ENCODE data around the gene HIF1A. TPM values are rescaled to one million over a fixed set of nuclear protein-coding genes. Genes with fewer than 3 reads are reported as not detected.

The HIF1A gene
- total and polyA plus RNA-seq, 2 donors (not counting 3 experiments of a cell fraction or from before 2014, with no cell fraction given), result 58.3 to 179 TPM

DNA sequence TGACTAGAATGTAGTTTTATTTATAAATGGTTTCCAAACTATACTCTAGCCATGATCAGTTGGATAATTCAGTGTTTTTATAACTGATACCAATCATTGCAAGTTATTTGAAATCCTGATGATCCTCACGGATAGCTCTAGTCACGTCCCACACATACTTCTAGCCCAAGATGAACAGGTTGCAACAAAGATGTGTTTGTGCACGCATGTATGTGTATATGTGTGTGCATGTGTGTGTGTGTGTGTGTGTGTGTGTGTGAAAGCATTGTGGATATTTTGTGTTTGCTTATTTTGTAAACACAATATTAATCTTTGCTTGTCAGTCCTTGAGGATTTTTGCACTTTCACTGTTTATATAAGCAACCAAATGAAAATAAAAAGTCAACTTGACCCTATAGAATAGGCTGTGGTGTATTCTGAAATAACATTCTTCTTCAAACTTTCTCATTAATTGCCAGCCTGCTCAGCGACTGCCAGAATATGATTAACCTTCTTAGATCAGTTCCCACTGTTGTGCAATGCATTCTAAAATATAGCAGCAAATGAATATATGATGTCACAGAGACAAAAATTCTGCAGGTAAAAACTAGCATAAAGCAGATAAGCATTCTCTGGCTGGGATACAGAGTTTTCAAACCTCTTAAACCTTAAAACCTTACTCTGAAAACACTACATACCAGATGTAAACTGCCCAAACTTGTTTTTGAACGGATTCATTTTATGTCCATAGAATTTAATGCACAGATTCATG, 48.8 kb upstream of the HIF1A start:
- no peak for TF ChIP-seq EZH2 (IDR thresholded peaks at IDR 0.05; ENCODE audit: borderline replicate concordance, low read depth, low read length, severe bottlenecking)
- no peak for TF ChIP-seq POLR2A (IDR thresholded peaks at IDR 0.05; ENCODE audit: low read depth, low read length)
- TF ChIP-seq JUN (IDR thresholded peaks at IDR 0.05; ENCODE audit: borderline replicate concordance, insufficient read depth, insufficient read length, low read depth), result no peak
- no peak for TF ChIP-seq MAX (IDR thresholded peaks at IDR 0.05; ENCODE audit: insufficient read depth, insufficient read length)
- TF ChIP-seq, protein P1, sequence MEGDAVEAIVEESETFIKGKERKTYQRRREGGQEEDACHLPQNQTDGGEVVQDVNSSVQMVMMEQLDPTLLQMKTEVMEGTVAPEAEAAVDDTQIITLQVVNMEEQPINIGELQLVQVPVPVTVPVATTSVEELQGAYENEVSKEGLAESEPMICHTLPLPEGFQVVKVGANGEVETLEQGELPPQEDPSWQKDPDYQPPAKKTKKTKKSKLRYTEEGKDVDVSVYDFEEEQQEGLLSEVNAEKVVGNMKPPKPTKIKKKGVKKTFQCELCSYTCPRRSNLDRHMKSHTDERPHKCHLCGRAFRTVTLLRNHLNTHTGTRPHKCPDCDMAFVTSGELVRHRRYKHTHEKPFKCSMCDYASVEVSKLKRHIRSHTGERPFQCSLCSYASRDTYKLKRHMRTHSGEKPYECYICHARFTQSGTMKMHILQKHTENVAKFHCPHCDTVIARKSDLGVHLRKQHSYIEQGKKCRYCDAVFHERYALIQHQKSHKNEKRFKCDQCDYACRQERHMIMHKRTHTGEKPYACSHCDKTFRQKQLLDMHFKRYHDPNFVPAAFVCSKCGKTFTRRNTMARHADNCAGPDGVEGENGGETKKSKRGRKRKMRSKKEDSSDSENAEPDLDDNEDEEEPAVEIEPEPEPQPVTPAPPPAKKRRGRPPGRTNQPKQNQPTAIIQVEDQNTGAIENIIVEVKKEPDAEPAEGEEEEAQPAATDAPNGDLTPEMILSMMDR (IDR thresholded peaks at IDR 0.05; ENCODE audit: extremely low read depth in 1 of 2, insufficient read depth in 1 of 2, low read depth in 1 of 2, low read length in 2 of 2), result no peak
- no peak for TF ChIP-seq POLR2AphosphoS5 (IDR thresholded peaks at IDR 0.05; ENCODE audit: insufficient read depth, low read depth, low read length)
- TF ChIP-seq GATA2 (IDR thresholded peaks at IDR 0.05; ENCODE audit: insufficient read depth, insufficient read length, low read depth, low read length), result no peak
- no peak for TF ChIP-seq MYC (IDR thresholded peaks at IDR 0.05; ENCODE audit: low read depth, low read length)
- no peak for TF ChIP-seq FOS (IDR thresholded peaks at IDR 0.05; ENCODE audit: borderline replicate concordance, insufficient read depth, low read length)
- Histone ChIP-seq H4K20me1 (replicated peaks; ENCODE audit: control insufficient read depth, extremely low read depth, insufficient read depth, low read length) (no peaks in the 10 kb centered on the region), H3K79me2 (ENCODE audit: control insufficient read depth, insufficient read depth, low read length) (no peaks in the 10 kb centered on the region), H3K4me1 (ENCODE audit: control insufficient read depth, extremely low read depth, insufficient read depth, low read length) (no peaks in the 10 kb centered on the region), H3K36me3 (ENCODE audit: control insufficient read depth in 2 of 2, extremely low read depth in 1 of 2, insufficient read depth in 2 of 2, low read length in 2 of 2) (no peaks in the 10 kb centered on the region), H3K9ac (replicated peaks; ENCODE audit: extremely low read depth, insufficient read depth, low read length) (no peak overlapping the region), H3K27me3 (ENCODE audit: control insufficient read depth in 2 of 2, insufficient read depth in 2 of 2, low read length in 2 of 2) (no peaks in the 10 kb centered on the region), H3K9me3 (replicated peaks; ENCODE audit: control insufficient read depth, insufficient read depth, low read length) (no peaks in the 10 kb centered on the region), H2AFZ (ENCODE audit: low read depth, low read length) (no peak overlapping the region), H3K4me3 (replicated peaks in 1 of 3; ENCODE audit: insufficient read depth in 1 of 3, low read depth in 1 of 3, low read length in 3 of 3) (no peak overlapping the region), H3K4me2 (ENCODE audit: insufficient read depth, low read length) (no peak overlapping the region), H3K27ac (ENCODE audit: insufficient read depth, low read depth, low read length) (no peak overlapping the region), H3K9me1 (replicated peaks; ENCODE audit: control insufficient read depth, extremely low read depth, insufficient read depth, low read length) (no peaks in the 10 kb centered on the region)
- FAIRE-seq (no peak), DNase-seq (ENCODE audit: low read depth, low spot score) (no peak)
- intact Hi-C loops (cut with micrococcal nuclease), result no loop called here
- ChIA-PET POLR2A (no interaction called here), CTCF (no interaction called here)
- dilution Hi-C loops (cut with MboI; ENCODE audit: extremely low pct_ligation_motif_present, low sequenced_read_pairs), result no loop called here
- BruUV-seq (replicated peaks), result no TSS peak
